Muscle layer of duodenum (tissue), 2 donors: ENCODE measurements around the gene HHATL.

Source experiments
- H3K27ac ChIP-seq: one replicate; pipeline ENCODE4 v1.7.0; 2013; ENCODE audit warnings: mild to moderate bottlenecking, low read length
- H3K27me3 ChIP-seq: one replicate; pipeline ENCODE4 v1.7.0; 2013; ENCODE audit warnings: low read depth, mild to moderate bottlenecking, control low read depth, low read length
- H3K36me3 ChIP-seq, 2 donors: one replicate each; pipeline ENCODE4 v1.7.0; 2013; ENCODE audit warnings: low read length in 2 of 2, control low read depth in 1 of 2, mild to moderate bottlenecking in 1 of 2; ENCODE audit not compliant: insufficient read depth in 2 of 2, control insufficient read depth in 1 of 2
- H3K4me1 ChIP-seq, 2 donors: one replicate each; pipeline ENCODE4 v1.7.0; 2013; ENCODE audit warnings: low read length in 2 of 2, mild to moderate bottlenecking in 2 of 2, control low read depth in 1 of 2, moderate library complexity in 1 of 2; ENCODE audit not compliant: insufficient read depth in 2 of 2, control insufficient read depth in 1 of 2
- H3K4me3 ChIP-seq, 2 donors: one replicate each; pipeline ENCODE4 v1.7.0; 2013; ENCODE audit warnings: low read length in 2 of 2, low read depth in 1 of 2, mild to moderate bottlenecking in 1 of 2
- H3K9me3 ChIP-seq, 2 donors: one replicate each; pipeline ENCODE4 v1.7.0; 2013; ENCODE audit warnings: low read length in 2 of 2, control low read depth in 1 of 2, mild to moderate bottlenecking in 1 of 2; ENCODE audit not compliant: control insufficient read depth in 1 of 2
- donor health status: healthy.

HHATL gene

GRCh38 chr3:42651248-42652091 is 51.1 kb downstream of the HHATL start:
- peak overlapping the region in 1 of 2 donors; percentile 77 for H3K4me3 ChIP-seq
- peak overlapping the region; percentile 84 for H3K27ac ChIP-seq

DNA sequence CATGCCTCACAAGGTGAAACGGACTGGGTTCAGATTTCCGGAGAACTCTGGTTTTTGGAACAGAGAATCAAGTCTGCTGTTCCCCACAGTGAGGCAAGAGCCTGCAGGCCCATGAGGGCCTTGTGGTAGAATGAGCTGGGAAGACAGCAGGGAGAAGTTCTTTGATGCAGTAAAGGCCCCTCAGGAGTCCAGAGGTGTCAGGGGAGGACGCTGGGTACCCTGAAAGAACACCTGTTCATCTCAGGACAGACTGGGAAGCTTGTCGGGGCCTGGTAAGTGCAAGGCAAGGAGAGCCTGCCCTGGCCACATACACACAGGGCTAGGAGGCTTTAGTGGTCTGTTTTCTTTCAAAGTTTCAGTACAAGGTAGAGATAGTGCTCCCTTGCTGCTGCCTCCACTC is 52.8 kb downstream of the HHATL start:
- Histone ChIP-seq H3K36me3 (peaks cover 30 to 31% of the 10 kb centered on the region in 2 donors), H3K27me3 (no peaks in the 10 kb centered on the region), H3K9me3 (no peaks in the 10 kb centered on the region), H3K27ac (no peak overlapping the region), H3K4me3 (no peak overlapping the region), H3K4me1 (peaks cover 23 to 30% of the 10 kb centered on the region in 2 donors)

More at GRCh38 chr3:42651248-42652091, 51.1 kb downstream of the HHATL start:
- peaks cover 26 to 46% of the 10 kb centered on the region in 2 donors for H3K4me1 ChIP-seq
- no peaks in the 10 kb centered on the region for H3K9me3 ChIP-seq
- H3K27me3 ChIP-seq, result no peaks in the 10 kb centered on the region
- peaks cover 18 to 19% of the 10 kb centered on the region in 2 donors for H3K36me3 ChIP-seq

GRCh38 chr3:42649006-42649405 is 53.6 kb downstream of the HHATL start:
- Histone ChIP-seq H3K4me3 (no peak overlapping the region), H3K27ac (no peak overlapping the region), H3K27me3 (no peaks in the 10 kb centered on the region), H3K36me3 (peaks cover 34% of the 10 kb centered on the region in 2 donors), H3K9me3 (no peaks in the 10 kb centered on the region), H3K4me1 (peaks cover 23 to 30% of the 10 kb centered on the region in 2 donors)

DNA sequence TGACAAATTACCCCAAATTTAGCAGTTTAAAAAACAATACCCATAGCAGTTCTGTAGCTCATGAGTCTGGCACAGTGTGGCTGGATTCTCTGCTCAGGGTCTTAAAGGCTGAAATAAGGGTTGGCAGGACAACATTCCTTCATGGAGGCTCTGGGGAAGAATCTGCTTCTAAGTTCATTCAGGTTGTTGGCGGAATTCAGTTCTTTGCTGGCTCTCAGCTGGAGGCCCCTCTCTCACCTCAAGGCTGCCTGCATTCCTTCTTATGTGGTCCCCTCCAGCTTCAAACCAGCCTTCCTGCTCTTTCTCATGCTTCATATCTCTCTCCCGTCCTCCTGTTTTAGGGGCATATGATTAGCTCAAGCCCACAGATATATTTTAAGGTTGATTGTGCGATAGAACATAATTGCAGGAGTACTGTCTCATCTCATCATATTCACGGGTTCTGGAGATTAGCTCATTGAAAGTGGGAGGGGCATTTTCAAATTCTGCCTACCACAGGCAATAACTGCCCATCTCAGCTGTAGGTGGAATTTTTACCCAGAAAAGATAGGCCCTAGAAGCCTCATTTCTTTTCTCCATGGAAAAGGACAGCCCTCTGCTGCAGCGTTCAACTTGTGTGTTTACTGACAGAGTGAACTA is 54.7 kb downstream of the HHATL start:
- peaks cover 15 to 20% of the 10 kb centered on the region in 2 donors for H3K4me1 ChIP-seq
- peaks cover 43% of the 10 kb centered on the region in 2 donors for H3K36me3 ChIP-seq
- no peak overlapping the region for H3K27ac ChIP-seq
- no peak overlapping the region for H3K4me3 ChIP-seq
- H3K9me3 ChIP-seq, result no peaks in the 10 kb centered on the region
- H3K27me3 ChIP-seq, result no peaks in the 10 kb centered on the region
